ENCODE measurements around the gene KLC4. TPM values are rescaled to one million over a fixed set of nuclear protein-coding genes. Genes with fewer than 3 reads are reported as not detected.

KLC4 gene
- total and polyA plus RNA-seq, 9 of the 15 experiments (the other 6 are each of a cell fraction or from before 2014, with no cell fraction given) = 1.7 to 16.2 (median 7.7) TPM

DNA sequence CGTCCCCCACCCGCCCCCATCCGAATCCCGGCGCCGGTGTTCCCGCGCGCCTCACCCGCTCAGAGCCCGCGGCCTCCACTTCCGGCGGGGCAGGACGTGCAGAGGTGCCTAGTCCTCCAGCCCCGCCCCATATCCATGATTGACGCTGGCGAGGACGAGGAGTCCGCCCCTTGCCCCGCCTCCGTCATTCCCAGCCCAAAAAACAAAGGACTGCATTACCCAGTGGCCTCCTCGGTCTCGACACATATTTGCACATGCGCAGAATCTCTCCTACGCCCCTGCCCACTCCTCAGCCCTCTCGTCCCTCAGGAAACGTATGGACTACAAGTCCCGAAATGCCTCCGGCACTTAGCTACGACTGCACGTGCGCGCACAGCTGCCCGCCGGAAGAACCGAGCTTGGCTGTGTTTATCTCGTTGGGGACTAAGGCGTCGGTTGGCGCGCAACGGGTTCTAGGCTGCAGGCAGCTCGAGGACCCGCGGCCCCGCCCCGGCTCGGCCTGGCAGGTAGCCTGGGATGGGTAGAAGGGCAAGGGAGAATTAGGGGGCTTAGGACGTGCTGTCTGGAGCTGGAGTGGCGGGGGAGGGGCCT, 45.5 kb upstream of the KLC4 start, which contains the start of the genes KLHDC3 and MEA1 (continued):
- TF ChIP-seq, protein P1, sequence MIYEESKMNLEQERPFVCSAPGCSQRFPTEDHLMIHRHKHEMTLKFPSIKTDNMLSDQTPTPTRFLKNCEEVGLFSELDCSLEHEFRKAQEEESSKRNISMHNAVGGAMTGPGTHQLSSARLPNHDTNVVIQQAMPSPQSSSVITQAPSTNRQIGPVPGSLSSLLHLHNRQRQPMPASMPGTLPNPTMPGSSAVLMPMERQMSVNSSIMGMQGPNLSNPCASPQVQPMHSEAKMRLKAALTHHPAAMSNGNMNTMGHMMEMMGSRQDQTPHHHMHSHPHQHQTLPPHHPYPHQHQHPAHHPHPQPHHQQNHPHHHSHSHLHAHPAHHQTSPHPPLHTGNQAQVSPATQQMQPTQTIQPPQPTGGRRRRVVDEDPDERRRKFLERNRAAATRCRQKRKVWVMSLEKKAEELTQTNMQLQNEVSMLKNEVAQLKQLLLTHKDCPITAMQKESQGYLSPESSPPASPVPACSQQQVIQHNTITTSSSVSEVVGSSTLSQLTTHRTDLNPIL (CRISPR knock-in tag; IDR thresholded peaks at IDR 0.05) = no peak
- TF ChIP-seq FOXM1 (IDR thresholded peaks at IDR 0.05; ENCODE audit: low read depth) = no peak
- no peak; the same call in 1 of the 2 replicates for TF ChIP-seq FOXM1 (CRISPR knock-in tag; IDR thresholded peaks at IDR 0.05; ENCODE audit: low read depth)
- peak; percentile 61 for TF ChIP-seq POU5F1 (IDR thresholded peaks at IDR 0.05; ENCODE audit: borderline replicate concordance, low read depth, low read length, partially characterized antibody)
- no peak for TF ChIP-seq ESRRB (CRISPR knock-in tag; IDR thresholded peaks at IDR 0.05; ENCODE audit: borderline replicate concordance)
- no peak for TF ChIP-seq TAF15 (IDR thresholded peaks at IDR 0.05; ENCODE audit: low read depth, low read length)
- TF ChIP-seq SMAD1 (IDR thresholded peaks at IDR 0.05; ENCODE audit: low read depth, low read length, partially characterized antibody) = peak; percentile 17
- TF ChIP-seq MYC (IDR thresholded peaks at IDR 0.05; ENCODE audit: low read depth, low read length) = peak; percentile 95
- no peak for TF ChIP-seq MYC (CRISPR knock-in tag; IDR thresholded peaks at IDR 0.05; ENCODE audit: borderline replicate concordance, low read depth)
- TF ChIP-seq ZNF707 (CRISPR knock-in tag; conservative IDR thresholded peaks at IDR 0.05) = no peak
- no peak for TF ChIP-seq ZC3H4 (CRISPR knock-in tag; IDR thresholded peaks at IDR 0.05; ENCODE audit: borderline replicate concordance)
- TF ChIP-seq, protein P2, sequence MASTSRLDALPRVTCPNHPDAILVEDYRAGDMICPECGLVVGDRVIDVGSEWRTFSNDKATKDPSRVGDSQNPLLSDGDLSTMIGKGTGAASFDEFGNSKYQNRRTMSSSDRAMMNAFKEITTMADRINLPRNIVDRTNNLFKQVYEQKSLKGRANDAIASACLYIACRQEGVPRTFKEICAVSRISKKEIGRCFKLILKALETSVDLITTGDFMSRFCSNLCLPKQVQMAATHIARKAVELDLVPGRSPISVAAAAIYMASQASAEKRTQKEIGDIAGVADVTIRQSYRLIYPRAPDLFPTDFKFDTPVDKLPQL (IDR thresholded peaks at IDR 0.05; ENCODE audit: extremely low read depth, insufficient read length) = no peak
- TF ChIP-seq ZNF699 (CRISPR knock-in tag; IDR thresholded peaks at IDR 0.05; ENCODE audit: insufficient replicate concordance) = no peak
- TF ChIP-seq MED1 (CRISPR knock-in tag; IDR thresholded peaks at IDR 0.05; ENCODE audit: borderline replicate concordance) = no peak
- TF ChIP-seq KLF6 (CRISPR knock-in tag; IDR thresholded peaks at IDR 0.05; ENCODE audit: borderline replicate concordance) = no peak
- TF ChIP-seq BCOR (IDR thresholded peaks at IDR 0.05) = no peak
- no peak; the same call in 1 of the 2 replicates for TF ChIP-seq POLR2AphosphoS2 (IDR thresholded peaks at IDR 0.05; ENCODE audit: low read length)
- TF ChIP-seq SUPT5H (IDR thresholded peaks at IDR 0.05) = peak; percentile 73
- TF ChIP-seq IFI16 (CRISPR knock-in tag; IDR thresholded peaks at IDR 0.05) = no peak
- no peak for TF ChIP-seq XRCC5 (IDR thresholded peaks at IDR 0.05; ENCODE audit: low read depth, low read length)
- TF ChIP-seq TARDBP (IDR thresholded peaks at IDR 0.05) = no peak
- TF ChIP-seq, protein P3, sequence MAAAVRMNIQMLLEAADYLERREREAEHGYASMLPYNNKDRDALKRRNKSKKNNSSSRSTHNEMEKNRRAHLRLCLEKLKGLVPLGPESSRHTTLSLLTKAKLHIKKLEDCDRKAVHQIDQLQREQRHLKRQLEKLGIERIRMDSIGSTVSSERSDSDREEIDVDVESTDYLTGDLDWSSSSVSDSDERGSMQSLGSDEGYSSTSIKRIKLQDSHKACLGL (CRISPR knock-in tag; IDR thresholded peaks at IDR 0.05; ENCODE audit: borderline replicate concordance, poor library complexity, severe bottlenecking) = peak; percentile 75
- no peak for TF ChIP-seq SREBF2 (CRISPR knock-in tag; IDR thresholded peaks at IDR 0.05)
- TF ChIP-seq HIVEP1 (CRISPR knock-in tag; IDR thresholded peaks at IDR 0.05) = no peak
- TF ChIP-seq SIX5 (IDR thresholded peaks at IDR 0.05; ENCODE audit: borderline replicate concordance in 1 of 2, insufficient read depth in 1 of 2, low read depth in 1 of 2, low read length in 2 of 2) = peak; percentile 79 to 89
- TF ChIP-seq, protein P4, sequence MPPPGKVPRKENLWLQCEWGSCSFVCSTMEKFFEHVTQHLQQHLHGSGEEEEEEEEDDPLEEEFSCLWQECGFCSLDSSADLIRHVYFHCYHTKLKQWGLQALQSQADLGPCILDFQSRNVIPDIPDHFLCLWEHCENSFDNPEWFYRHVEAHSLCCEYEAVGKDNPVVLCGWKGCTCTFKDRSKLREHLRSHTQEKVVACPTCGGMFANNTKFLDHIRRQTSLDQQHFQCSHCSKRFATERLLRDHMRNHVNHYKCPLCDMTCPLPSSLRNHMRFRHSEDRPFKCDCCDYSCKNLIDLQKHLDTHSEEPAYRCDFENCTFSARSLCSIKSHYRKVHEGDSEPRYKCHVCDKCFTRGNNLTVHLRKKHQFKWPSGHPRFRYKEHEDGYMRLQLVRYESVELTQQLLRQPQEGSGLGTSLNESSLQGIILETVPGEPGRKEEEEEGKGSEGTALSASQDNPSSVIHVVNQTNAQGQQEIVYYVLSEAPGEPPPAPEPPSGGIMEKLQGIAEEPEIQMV (tag; conservative IDR thresholded peaks at IDR 0.05; ENCODE audit: low read depth) = no peak
- TF ChIP-seq NFE2 (IDR thresholded peaks at IDR 0.05; ENCODE audit: low read depth) = peak; percentile 14; the same call in 1 of the 2 replicates
